GM12891 (cell line): ENCODE results near the gene HPCAL4.
A peak's percentile ranks its signal among the peaks of the same experiment; 100 is the strongest.

Experiments used
- DNase-seq: peaks from one replicate; pipeline ENCODE4 v3.0.0; 2011; ENCODE audit warnings: low spot score; ENCODE audit not compliant: insufficient read length
- FAIRE-seq: peaks from 2 replicates; lab custom pipeline; 2011; peaks lifted over from hg19 to GRCh38; lab: Jason Lieb, UNC
- PAX5 ChIP-seq: IDR thresholded peaks from 2 replicates; pipeline ENCODE4 v1.6.1; 2011; ENCODE audit warnings: low read length, moderate library complexity, mild to moderate bottlenecking; ENCODE audit not compliant: insufficient read depth, severe bottlenecking
- POLR2A ChIP-seq: IDR thresholded peaks from 2 replicates; pipeline ENCODE4 v1.6.1; 2011; ENCODE audit warnings: low read depth, low read length, control low read depth
- POLR2AphosphoS5 ChIP-seq: IDR thresholded peaks from 2 replicates; pipeline ENCODE4 v1.6.1; 2011; ENCODE audit warnings: low read depth, low read length, control low read depth
- POU2F2 ChIP-seq: IDR thresholded peaks from 2 replicates; pipeline ENCODE4 v1.6.1; 2011; ENCODE audit warnings: low read depth, mild to moderate bottlenecking, control low read depth, low read length, moderate library complexity
- SPI1 ChIP-seq: IDR thresholded peaks from 2 replicates; pipeline ENCODE4 v1.6.1; 2011; ENCODE audit warnings: low read depth, low read length, control low read depth
- TAF1 ChIP-seq: IDR thresholded peaks from 2 replicates; pipeline ENCODE4 v1.6.1; 2011; ENCODE audit warnings: low read depth, low read length, control low read depth

HPCAL4 gene

GRCh38 chr1:39692152-39693074 is 1.2 kb upstream of the HPCAL4 start:
- no peak for DNase-seq
- peak; percentile 38 for FAIRE-seq
- TF ChIP-seq PAX5 = no peak
- TF ChIP-seq SPI1 = no peak
- TF ChIP-seq TAF1 = no peak
- no peak for TF ChIP-seq POU2F2
- TF ChIP-seq POLR2A = no peak
- TF ChIP-seq POLR2AphosphoS5 = no peak

DNA sequence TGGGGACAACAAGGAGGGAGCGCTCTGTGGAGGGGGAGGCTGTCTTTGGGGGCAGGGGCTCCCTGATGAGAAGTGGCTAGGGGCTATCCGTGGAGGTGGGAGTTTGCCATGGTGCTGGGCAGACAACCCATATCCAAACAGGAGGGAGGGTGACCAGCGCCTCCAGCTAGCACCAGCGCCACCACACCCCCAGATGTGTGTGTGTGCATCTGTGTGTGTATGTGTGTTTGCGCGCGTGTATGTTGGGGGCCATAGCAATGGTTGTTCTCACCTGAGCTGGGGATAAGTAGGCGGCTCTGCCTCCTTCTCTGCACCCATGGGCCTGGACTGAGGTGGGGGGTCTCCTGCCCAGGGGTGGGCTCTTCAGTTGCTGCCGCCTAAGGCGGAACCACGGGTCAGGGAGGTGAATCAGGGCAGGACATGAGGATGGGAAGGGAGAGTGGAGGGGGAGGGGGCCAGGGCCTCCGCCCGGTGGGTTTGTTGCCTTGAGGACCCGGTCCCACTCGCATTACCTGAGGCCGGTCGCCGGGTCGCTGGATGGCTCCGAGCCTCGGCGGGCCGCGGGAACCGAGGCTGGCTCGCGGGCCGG is 345 bp downstream of the HPCAL4 start:
- no peak for TF ChIP-seq POLR2A
- TF ChIP-seq TAF1 = no peak
- TF ChIP-seq POLR2AphosphoS5 = no peak
- no peak for TF ChIP-seq POU2F2
- no peak for TF ChIP-seq SPI1
- no peak for TF ChIP-seq PAX5
- DNase-seq (no peak), FAIRE-seq (no peak)

DNA sequence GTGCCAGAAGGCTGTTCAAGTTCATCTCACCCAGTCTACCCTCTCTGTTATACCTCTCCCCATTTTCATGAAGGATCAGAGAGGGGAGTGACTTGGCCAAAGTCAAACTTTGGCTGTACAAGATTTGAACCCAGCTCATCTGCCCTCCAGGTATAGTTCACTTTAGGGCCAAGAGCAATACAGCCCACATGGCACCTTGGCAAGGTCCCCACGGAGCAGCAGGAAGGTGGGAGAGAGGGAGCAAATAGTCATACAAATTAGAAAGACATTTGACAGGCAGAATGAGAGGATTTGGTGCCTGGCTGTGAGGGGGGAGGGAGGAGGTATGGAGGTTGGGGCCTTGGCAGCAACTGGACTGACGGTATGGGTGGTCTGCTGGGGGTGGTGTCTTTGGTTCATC is 1.0 kb downstream of the HPCAL4 start:
- no peak for TF ChIP-seq POLR2A
- TF ChIP-seq POU2F2 = no peak
- TF ChIP-seq TAF1 = no peak
- no peak for TF ChIP-seq SPI1
- no peak for TF ChIP-seq POLR2AphosphoS5
- TF ChIP-seq PAX5 = no peak
- FAIRE-seq (no peak), DNase-seq (no peak)

DNA sequence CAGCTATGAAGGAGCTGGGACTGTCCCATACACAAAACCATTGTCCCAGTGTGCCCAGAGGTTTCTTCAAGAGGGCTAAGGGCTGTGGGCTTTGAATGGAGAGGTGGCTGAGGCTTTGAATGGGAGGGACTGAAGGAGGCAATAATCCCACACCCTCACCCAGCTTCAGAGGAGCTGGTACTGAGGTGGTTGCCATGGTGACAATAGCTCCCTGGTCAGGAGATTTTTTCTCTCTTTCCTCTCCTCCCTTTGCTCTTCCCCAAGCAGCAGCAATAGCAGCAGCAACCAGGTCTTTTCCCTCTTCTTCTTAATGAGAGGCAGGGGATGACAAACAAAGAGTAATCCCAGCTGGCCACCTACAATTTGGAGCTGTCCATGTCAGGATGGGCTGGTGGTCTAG is 1.6 kb downstream of the HPCAL4 start:
- TF ChIP-seq PAX5 = no peak
- no peak for TF ChIP-seq SPI1
- no peak for TF ChIP-seq POLR2A
- no peak for TF ChIP-seq POU2F2
- TF ChIP-seq TAF1 = no peak
- TF ChIP-seq POLR2AphosphoS5 = no peak
- DNase-seq (no peak), FAIRE-seq (no peak)

- TF ChIP-seq POLR2A = no peak
- no peak for TF ChIP-seq POLR2AphosphoS5
- TF ChIP-seq POU2F2 = no peak
- TF ChIP-seq PAX5 = no peak
- no peak for TF ChIP-seq SPI1
- TF ChIP-seq TAF1 = no peak
- FAIRE-seq = no peak
- no peak for DNase-seq
Observed at GRCh38 chr1:39689214-39689613, 2.0 kb downstream of the HPCAL4 start.

- no peak for FAIRE-seq
- no peak for TF ChIP-seq SPI1
- no peak for TF ChIP-seq POLR2A
- TF ChIP-seq TAF1 = no peak
- no peak for TF ChIP-seq PAX5
- TF ChIP-seq POU2F2 = no peak
- no peak for TF ChIP-seq POLR2AphosphoS5
- no peak for DNase-seq
Observed at GRCh38 chr1:39688706-39689105, 2.5 kb downstream of the HPCAL4 start.

DNA sequence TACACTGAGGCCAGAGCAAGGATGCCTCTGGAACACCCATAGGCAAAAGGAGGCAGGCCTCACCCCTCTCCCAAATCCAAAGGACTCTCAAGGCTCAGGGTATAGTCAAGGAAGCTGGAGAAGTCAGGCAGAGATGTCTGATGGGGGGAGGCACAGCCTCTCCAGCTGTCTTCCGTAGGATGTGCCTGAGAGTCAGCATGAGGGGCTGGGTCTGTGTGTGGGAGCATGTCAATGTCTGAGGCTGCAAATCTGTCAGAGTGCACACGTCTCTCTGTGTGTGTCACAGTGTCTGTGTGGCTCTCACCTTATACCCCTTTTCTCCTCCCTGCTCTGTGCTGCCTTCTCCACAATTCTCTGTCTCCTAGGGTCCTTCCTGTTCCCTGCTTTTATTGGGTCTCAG is 4.0 kb downstream of the HPCAL4 start:
- FAIRE-seq = no peak

GRCh38 chr1:39685071-39685470 is 6.2 kb downstream of the HPCAL4 start:
- TF ChIP-seq POLR2AphosphoS5 (no peak), POU2F2 (no peak), TAF1 (no peak), SPI1 (no peak), PAX5 (no peak), POLR2A (no peak)
- no peak for DNase-seq
- FAIRE-seq = no peak

More for the DNA sequence above, 4.0 kb downstream of the HPCAL4 start:
- no peak for DNase-seq
- TF ChIP-seq POLR2A = no peak
- TF ChIP-seq POLR2AphosphoS5 = no peak
- TF ChIP-seq POU2F2 = no peak
- no peak for TF ChIP-seq PAX5
- no peak for TF ChIP-seq SPI1
- no peak for TF ChIP-seq TAF1

DNA sequence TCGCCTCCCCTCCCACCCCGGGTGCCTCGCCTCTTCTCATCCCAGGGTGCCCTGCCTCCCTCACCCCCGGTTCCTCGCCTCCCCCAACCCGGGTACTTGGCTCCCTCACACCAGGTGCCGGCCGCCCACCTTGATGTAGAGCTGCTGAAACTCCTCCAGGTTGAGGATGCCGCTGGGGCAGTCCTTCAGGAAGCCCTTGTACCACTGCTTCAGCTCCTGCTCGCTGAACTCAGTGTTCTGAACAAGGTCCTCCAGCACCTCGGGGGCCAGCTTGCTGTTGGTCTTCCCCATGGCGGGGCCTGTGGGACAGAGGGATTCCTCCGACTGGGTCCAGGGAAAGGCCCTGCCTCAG is 6.9 kb downstream of the HPCAL4 start:
- DNase-seq (no peak), FAIRE-seq (no peak)
- TF ChIP-seq SPI1 (no peak), POLR2A (no peak), TAF1 (no peak), POLR2AphosphoS5 (no peak), POU2F2 (no peak), PAX5 (no peak)

- DNase-seq (no peak), FAIRE-seq (no peak)
- no peak for TF ChIP-seq POLR2A
- no peak for TF ChIP-seq SPI1
- TF ChIP-seq POLR2AphosphoS5 = no peak
- no peak for TF ChIP-seq PAX5
- TF ChIP-seq TAF1 = no peak
Observed at GRCh38 chr1:39683591-39684312, 7.5 kb downstream of the HPCAL4 start.
